DMS153 (cell line): ENCODE measurements around the gene RAB1B.
"Not testable (repeated sequence)": the region's sequence is repeated elsewhere in the genome, so short reads cannot be mapped to it uniquely, and the experiment has no call there.

Experiments
- DNase-seq: peaks from one replicate; lab custom pipeline; 2025; lab: John Stamatoyannopoulos, UW

Gene RAB1B

GRCh38 chr11:66239998-66240780 lies 28.2 kb upstream of the RAB1B start:
- no peak for DNase-seq

DNA sequence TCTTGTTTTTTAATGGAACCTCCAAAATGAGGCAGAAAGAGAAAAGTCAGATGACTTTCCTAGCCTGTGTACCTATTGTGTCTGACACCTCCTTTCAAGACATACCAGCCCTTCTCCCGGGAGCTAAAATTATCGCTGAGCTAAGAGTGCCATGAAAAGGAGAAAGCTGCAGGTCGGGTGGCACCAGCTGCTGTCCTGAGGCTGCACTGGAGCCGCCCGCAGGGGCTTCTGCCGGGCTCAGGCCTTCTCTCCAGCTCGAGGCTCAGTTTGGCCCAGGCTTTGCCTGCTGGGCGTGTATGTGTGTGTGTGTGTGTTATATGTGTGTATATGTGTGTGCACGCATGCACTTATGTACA lies 27.7 kb upstream of the RAB1B start:
- DNase-seq: no peak

GRCh38 chr11:66242095-66242765 lies 26.2 kb upstream of the RAB1B start:
- DNase-seq: no peak

GRCh38 chr11:66243782-66244535 lies 24.5 kb upstream of the RAB1B start:
- DNase-seq: no peak

DNA sequence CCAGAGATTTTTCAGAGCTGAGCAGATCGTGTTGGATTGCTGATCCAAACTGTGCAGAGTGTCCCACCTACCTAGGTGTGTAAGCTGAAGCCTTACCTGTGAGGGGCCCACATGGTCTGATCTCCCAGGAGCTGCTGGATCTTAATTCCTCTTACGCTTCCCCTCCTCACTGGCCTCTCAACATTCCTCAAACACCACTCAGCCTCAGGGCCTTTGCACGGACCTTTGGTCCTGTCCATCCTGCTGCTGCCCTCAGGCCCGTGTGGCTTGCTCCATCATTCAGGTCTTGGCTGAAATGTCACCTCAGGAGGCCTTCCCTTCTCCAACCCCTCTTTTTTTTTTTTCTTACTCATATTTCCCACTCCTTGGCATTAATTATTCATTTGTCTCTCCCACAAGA lies 21.1 kb upstream of the RAB1B start:
- no peak for DNase-seq

- DNase-seq: no peak
These were observed 20.6 kb upstream of the RAB1B start for GRCh38 chr11:66247801-66248200.

- DNase-seq: no peak
These were observed 19.5 kb upstream of the RAB1B start for GRCh38 chr11:66248903-66249302.

- DNase-seq: no peak
These were observed 16.6 kb upstream of the RAB1B start for GRCh38 chr11:66251809-66252208.

DNA sequence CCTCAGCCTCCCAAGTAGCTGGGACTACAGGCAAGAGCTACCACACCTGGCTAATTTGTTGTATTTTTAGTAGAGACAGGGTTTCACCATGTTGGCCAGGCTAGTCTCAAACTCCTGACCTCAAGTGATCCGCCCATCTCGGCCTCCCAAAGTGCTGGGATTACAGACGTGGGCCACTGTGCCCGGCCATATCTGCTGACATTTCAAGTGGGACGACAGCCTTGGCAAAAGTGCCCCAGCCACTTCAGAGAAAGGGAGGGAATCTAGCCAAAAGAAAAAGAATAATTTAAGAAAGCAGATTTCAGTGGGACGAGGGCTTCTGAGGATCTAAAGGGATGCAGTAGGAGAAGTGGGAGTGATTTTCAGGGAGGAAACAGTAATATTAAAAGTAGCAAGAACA lies 15.4 kb upstream of the RAB1B start:
- DNase-seq: not testable (repeated sequence)

DNA sequence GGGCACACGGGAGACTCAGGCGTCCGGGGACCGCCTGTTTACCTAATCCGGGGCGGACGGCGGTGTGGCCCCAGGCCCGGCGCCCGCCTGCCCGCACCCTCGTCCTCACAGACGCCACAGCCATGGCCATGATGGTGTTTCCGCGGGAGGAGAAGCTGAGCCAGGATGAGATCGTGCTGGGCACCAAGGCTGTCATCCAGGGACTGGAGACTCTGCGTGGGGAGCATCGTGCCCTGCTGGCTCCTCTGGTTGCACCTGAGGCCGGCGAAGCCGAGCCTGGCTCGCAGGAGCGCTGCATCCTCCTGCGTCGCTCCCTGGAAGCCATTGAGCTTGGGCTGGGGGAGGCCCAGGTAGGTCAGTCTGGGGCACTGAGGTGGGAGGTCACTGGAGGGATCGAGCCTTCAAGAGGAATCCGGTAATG lies 10.0 kb upstream of the RAB1B start:
- no peak for DNase-seq

DNA sequence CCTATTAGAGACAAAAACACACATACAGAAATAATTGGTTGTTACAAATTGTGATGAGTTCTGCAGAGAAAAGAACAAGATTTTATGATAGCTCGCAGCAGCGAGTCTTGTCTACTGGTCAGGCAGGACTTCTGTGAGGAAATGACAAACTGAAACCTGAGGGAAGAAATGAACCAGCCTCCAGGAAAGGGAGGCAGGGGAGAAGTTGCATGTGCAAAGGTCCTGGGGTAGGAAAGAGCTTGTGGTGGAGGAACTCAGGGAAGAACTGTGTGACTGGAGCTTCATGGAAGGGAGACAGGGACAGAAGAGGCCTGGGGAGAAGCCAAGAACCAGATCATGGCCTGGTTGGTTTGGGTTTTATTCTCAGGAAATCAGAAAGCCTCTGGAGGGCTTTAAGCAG lies 9.2 kb upstream of the RAB1B start:
- no peak for DNase-seq

- no peak for DNase-seq
These were observed 8.5 kb upstream of the RAB1B start for GRCh38 chr11:66259956-66260355.

DNA sequence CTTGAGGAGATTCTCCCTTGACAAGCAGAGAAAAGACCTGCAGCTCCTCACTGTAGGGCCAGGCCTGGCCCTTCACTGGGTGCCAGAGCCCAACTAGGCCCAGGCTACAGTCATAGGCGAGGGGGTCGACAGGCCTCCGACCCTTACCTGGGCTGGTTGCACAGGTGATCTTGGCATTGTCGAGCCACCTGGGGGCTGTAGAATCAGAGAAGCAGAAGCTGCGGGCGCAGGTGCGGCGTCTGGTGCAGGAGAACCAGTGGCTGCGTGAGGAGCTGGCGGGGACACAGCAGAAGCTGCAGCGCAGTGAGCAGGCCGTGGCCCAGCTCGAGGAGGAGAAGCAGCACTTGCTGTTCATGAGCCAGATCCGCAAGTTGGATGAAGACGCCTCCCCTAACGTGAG lies 6.9 kb upstream of the RAB1B start:
- no peak for DNase-seq

- no peak for DNase-seq
These were observed 6.2 kb upstream of the RAB1B start for GRCh38 chr11:66262191-66262590.

GRCh38 chr11:66262696-66263095 lies 5.7 kb upstream of the RAB1B start:
- DNase-seq: no peak

DNA sequence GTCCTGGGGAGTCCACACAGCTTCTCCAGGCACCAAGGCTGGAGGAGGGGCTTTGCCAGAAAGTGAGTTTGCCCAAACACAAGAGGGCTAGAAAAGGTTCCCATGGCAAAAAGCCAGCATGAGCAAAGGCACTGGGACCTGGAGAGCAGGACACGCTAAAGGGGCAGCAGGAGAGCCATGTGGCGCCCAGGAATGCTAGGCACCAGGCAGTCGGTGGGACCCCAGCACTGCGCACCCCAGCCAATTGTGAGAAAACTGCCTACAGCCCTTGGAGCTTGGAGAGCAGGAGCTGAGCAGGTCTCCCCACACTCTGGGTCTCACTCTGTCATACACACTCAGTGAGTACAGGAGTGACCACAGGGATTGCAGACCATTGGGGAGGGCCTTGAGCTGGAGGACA lies 5.2 kb upstream of the RAB1B start:
- DNase-seq: no peak

DNA sequence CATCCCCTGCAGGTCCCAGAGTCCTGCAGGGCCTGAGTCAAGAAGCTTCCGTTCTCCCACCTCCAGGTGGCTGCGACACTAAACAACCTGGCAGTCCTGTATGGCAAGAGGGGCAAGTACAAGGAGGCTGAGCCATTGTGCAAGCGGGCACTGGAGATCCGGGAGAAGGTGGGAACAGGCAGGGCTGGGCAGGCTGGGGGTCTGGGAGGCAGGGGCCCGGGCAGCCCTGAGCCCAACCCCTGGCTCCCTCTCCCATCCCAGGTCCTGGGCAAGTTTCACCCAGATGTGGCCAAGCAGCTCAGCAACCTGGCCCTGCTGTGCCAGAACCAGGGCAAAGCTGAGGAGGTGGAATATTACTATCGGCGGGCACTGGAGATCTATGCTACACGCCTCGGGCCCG lies 4.7 kb upstream of the RAB1B start:
- DNase-seq: no peak

DNA sequence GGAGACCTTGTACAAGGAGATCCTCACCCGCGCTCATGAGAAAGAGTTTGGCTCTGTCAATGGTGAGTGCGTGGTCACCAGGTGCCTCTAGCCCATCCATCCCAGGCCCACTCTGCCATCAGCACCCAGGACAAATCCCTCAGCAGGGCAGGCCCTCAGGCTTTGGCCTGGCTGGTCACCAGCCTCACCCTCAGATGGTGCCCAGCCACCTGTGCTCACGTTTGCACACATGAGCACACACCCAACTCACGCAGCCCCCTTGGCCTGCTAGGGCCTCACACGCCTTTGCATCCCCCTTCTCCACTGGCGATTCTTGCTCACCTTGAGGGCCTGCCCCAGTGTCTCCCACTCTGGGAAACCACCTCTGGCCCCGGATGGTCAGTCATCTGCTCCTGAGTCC lies 4.1 kb upstream of the RAB1B start:
- no peak for DNase-seq

- DNase-seq: no peak
These were observed 3.5 kb upstream of the RAB1B start for GRCh38 chr11:66264914-66265313.

GRCh38 chr11:66265531-66266377 lies 2.7 kb upstream of the RAB1B start:
- no peak for DNase-seq

- no peak for DNase-seq
These were observed 1.9 kb upstream of the RAB1B start for GRCh38 chr11:66266378-66267038.

- no peak for DNase-seq
These were observed 1.4 kb upstream of the RAB1B start for GRCh38 chr11:66267039-66267378.
